Upper lobe of left lung (tissue), 4 donors: ENCODE results near the gene PNLDC1.

Source experiments
- CTCF ChIP-seq, 6 experiments: fragments of 450-650 bp in 4 of 6; fragments of 200-600 bp in 2 of 6; sonication (generic) in 2 of 6; IDR thresholded peaks; one replicate each; pipeline ENCODE4 v1.5.1; 2016 to 2019; ENCODE audit warnings: antibody characterized with exemption in 6 of 6
- EP300 ChIP-seq, 4 donors: sonication (generic); formaldehyde crosslinking; IDR thresholded peaks; one replicate each; pipeline ENCODE4 v1.5.1; 2017; ENCODE audit warnings: antibody characterized with exemption in 4 of 4, control low read depth in 2 of 4
- POLR2A ChIP-seq, 4 donors: fragments of 450-650 bp; IDR thresholded peaks; one replicate each; pipeline ENCODE4 v1.5.1; 2016 to 2017; ENCODE audit warnings: antibody characterized with exemption in 4 of 4, mild to moderate bottlenecking in 2 of 4

GRCh38 chr6:159788276-159788675 is 11.8 kb upstream of the PNLDC1 start:
- TF ChIP-seq CTCF (IDR thresholded peaks at IDR 0.05) (no peak), EP300 (IDR thresholded peaks at IDR 0.05) (no peak), POLR2A (IDR thresholded peaks at IDR 0.05) (no peak)
